A549 (cell line): Measurements from ENCODE around the gene RARG.
"Not testable (repeated sequence)": the region's sequence is repeated elsewhere in the genome, so short reads cannot be mapped to it uniquely, and the experiment has no call there.

Experiments used
- JUNB ChIP-seq: fragments of >200 bp; sonication (Bioruptor Twin); formaldehyde crosslinking; IDR thresholded peaks from 2 replicates; pipeline ENCODE4 v1.6.1; 2016
- PHF8 ChIP-seq: fragments of 200-600 bp; sonication (generic); IDR thresholded peaks from 2 replicates; pipeline ENCODE4 v1.6.1; 2016; ENCODE audit warnings: low read depth, mild to moderate bottlenecking, antibody characterized with exemption, moderate library complexity, borderline replicate concordance
- TF ChIP-seq, protein P1 (sequence below): fragments of >200 bp; sonication (Bioruptor Twin); formaldehyde crosslinking; IDR thresholded peaks from 3 replicates; pipeline ENCODE4 v1.5.1; 2016

DNA sequence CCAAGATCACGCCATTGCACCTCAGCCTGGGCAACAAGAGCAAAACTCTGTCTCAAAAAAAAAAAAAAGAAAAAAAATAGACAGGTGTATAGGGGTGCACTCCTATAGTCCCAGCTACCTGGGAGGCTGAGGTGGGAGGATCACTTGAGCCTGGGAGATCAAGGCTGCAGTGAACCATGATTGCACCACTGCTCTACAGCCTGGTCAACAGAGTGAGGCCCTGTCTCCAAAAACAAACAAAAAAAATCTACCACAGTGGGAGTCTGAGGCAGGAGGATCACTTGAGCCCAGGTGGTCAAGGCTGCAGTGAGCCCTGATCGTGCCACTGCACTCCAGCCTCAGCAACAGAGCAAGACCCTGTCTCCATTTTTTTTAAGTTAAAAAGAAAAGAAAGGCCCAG is 69.0 kb downstream of the RARG start:
- TF ChIP-seq, protein P1, sequence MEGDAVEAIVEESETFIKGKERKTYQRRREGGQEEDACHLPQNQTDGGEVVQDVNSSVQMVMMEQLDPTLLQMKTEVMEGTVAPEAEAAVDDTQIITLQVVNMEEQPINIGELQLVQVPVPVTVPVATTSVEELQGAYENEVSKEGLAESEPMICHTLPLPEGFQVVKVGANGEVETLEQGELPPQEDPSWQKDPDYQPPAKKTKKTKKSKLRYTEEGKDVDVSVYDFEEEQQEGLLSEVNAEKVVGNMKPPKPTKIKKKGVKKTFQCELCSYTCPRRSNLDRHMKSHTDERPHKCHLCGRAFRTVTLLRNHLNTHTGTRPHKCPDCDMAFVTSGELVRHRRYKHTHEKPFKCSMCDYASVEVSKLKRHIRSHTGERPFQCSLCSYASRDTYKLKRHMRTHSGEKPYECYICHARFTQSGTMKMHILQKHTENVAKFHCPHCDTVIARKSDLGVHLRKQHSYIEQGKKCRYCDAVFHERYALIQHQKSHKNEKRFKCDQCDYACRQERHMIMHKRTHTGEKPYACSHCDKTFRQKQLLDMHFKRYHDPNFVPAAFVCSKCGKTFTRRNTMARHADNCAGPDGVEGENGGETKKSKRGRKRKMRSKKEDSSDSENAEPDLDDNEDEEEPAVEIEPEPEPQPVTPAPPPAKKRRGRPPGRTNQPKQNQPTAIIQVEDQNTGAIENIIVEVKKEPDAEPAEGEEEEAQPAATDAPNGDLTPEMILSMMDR: not testable (repeated sequence)
- not testable (repeated sequence) for TF ChIP-seq JUNB, PHF8
